H1 (cell line): Measurements from ENCODE around the gene RNF157. TPM values are rescaled to one million over a fixed set of nuclear protein-coding genes. Genes with fewer than 3 reads are reported as not detected.

Source experiments
- CTCF ChIA-PET: fragments of 300-600 bp; sonication (Branson Sonifier 250); formaldehyde crosslinking; loops from one replicate; lab custom pipeline; 2021; ENCODE audit not compliant: partially characterized antibody; lab: Charles Lee
- POLR2A ChIA-PET: fragments of 300-600 bp; sonication (Branson Sonifier 250); formaldehyde crosslinking; loops from one replicate; lab custom pipeline; 2021; ENCODE audit warnings: inconsistent platforms; ENCODE audit not compliant: partially characterized antibody; lab: Charles Lee
- DNase-seq, 2 experiments: peaks; one replicate each; pipeline versions ENCODE4 v3.0.0 to v3.0.0-alpha.2; 2010 to 2022; ENCODE audit warnings: low spot score in 2 of 2, low read depth in 1 of 2, mixed read lengths in 1 of 2
- FAIRE-seq: peaks from 2 replicates; lab custom pipeline; 2011; peaks lifted over from hg19 to GRCh38; lab: Jason Lieb, UNC
- H2AFZ ChIP-seq: 2 replicates; pipeline ENCODE4 v1.8.1; 2012; ENCODE audit warnings: low read length, inconsistent platforms
- H2AK5ac ChIP-seq: 2 replicates; pipeline ENCODE4 v1.6.1; 2013; ENCODE audit warnings: low read depth, low read length
- H2BK120ac ChIP-seq: replicated peaks from 2 replicates; pipeline ENCODE3; 2013; ENCODE audit warnings: low read depth, low read length, inconsistent platforms
- H2BK12ac ChIP-seq: 2 replicates; pipeline ENCODE4 v1.6.1; 2013; ENCODE audit warnings: low read depth, low read length
- H2BK15ac ChIP-seq: 2 replicates; pipeline ENCODE4 v1.6.1; 2013; ENCODE audit warnings: low read length
- H2BK20ac ChIP-seq: 2 replicates; pipeline ENCODE4 v1.6.1; 2013; ENCODE audit warnings: low read length
- H2BK5ac ChIP-seq: 2 replicates; pipeline ENCODE4 v1.6.1; 2013; ENCODE audit warnings: low read depth, low read length
- H3K14ac ChIP-seq: 2 replicates; pipeline ENCODE4 v1.6.1; 2013; ENCODE audit warnings: inconsistent platforms; ENCODE audit not compliant: insufficient read length
- H3K18ac ChIP-seq: 2 replicates; pipeline ENCODE4 v1.6.1; 2013; ENCODE audit warnings: low read length; ENCODE audit errors: extremely low read depth
- H3K23ac ChIP-seq: 2 replicates; pipeline ENCODE4 v1.6.1; 2013; ENCODE audit warnings: inconsistent platforms; ENCODE audit not compliant: insufficient read length
- H3K23me2 ChIP-seq: 2 replicates; pipeline ENCODE4 v1.6.1; 2013; ENCODE audit warnings: low read depth, low read length
- H3K27ac ChIP-seq: 2 replicates; pipeline ENCODE4 v1.6.1; 2011; ENCODE audit warnings: low read depth, low read length, inconsistent platforms
- H3K27me3 ChIP-seq, 4 experiments: replicated peaks in 1 of 4; 1 replicate in 1 of 4; 2 replicates in 3 of 4; pipeline versions ENCODE4 v1.6.1 to v1.8.1; 2011 to 2013; ENCODE audit warnings: low read length in 3 of 4, mild to moderate bottlenecking in 3 of 4, inconsistent platforms in 2 of 4, mixed read lengths in 2 of 4, moderate library complexity in 1 of 4; ENCODE audit not compliant: control insufficient read depth in 3 of 4, insufficient read depth in 3 of 4; ENCODE audit errors: extremely low read depth in 1 of 4
- H3K36me3 ChIP-seq, 4 experiments: 2 replicates each; pipeline versions ENCODE4 v1.6.1 to v1.8.1; 2011 to 2013; ENCODE audit warnings: mild to moderate bottlenecking in 4 of 4, low read length in 3 of 4, moderate library complexity in 2 of 4, control low read depth in 1 of 4, inconsistent platforms in 1 of 4; ENCODE audit not compliant: insufficient read depth in 4 of 4, control insufficient read depth in 2 of 4
- H3K4ac ChIP-seq: replicated peaks from 2 replicates; pipeline ENCODE3; 2013; ENCODE audit warnings: low read length, low read depth, mixed read lengths, inconsistent platforms; ENCODE audit not compliant: insufficient read length
- H3K4me1 ChIP-seq, 4 experiments: replicated peaks in 1 of 4; 1 replicate in 1 of 4; 2 replicates in 3 of 4; pipeline versions ENCODE4 v1.6.1 to v1.8.1; 2011 to 2013; ENCODE audit warnings: low read length in 3 of 4, inconsistent platforms in 2 of 4, mixed read lengths in 1 of 4; ENCODE audit not compliant: insufficient read depth in 4 of 4, control insufficient read depth in 3 of 4
- H3K4me2 ChIP-seq, 2 experiments: 2 replicates each; pipeline versions ENCODE4 v1.6.1 to v1.8.1; 2011 to 2013; ENCODE audit warnings: low read depth in 2 of 2, low read length in 2 of 2, control low read depth in 1 of 2, inconsistent platforms in 1 of 2, mild to moderate bottlenecking in 1 of 2; ENCODE audit not compliant: insufficient read depth in 1 of 2
- H3K4me3 ChIP-seq, 4 experiments: fragments of 200-600, 300-600 bp in 1 of 4; sonication (generic), shearing (Covaris generic), sonication (Bioruptor Twin) in 1 of 4; 2 replicates each; pipeline versions ENCODE4 v1.5.1 to v1.8.1; 2011 to 2016; ENCODE audit warnings: low read length in 4 of 4, low read depth in 3 of 4, control low read depth in 2 of 4, inconsistent platforms in 2 of 4, mild to moderate bottlenecking in 2 of 4, mixed read lengths in 1 of 4, moderate library complexity in 1 of 4; ENCODE audit not compliant: insufficient read depth in 2 of 4; ENCODE audit errors: extremely low read depth in 1 of 4
- H3K56ac ChIP-seq: replicated peaks from 2 replicates; pipeline ENCODE3; 2013; ENCODE audit warnings: low read depth, mild to moderate bottlenecking, mixed read lengths, low read length, inconsistent platforms; ENCODE audit not compliant: insufficient read length
- H3K79me1 ChIP-seq: 2 replicates; pipeline ENCODE4 v1.6.1; 2013; ENCODE audit warnings: low read depth, low read length, control low read depth
- H3K79me2 ChIP-seq, 2 experiments: 2 replicates each; pipeline versions ENCODE4 v1.6.1 to v1.8.1; 2012 to 2013; ENCODE audit warnings: low read length in 2 of 2, mild to moderate bottlenecking in 2 of 2, inconsistent platforms in 1 of 2; ENCODE audit not compliant: insufficient read depth in 2 of 2, control insufficient read depth in 1 of 2
- H3K9ac ChIP-seq, 4 experiments: replicated peaks in 1 of 4; 1 replicate in 1 of 4; 2 replicates in 3 of 4; pipeline versions ENCODE4 v1.6.1 to v1.8.1; 2011 to 2013; ENCODE audit warnings: low read depth in 3 of 4, low read length in 3 of 4, control low read depth in 2 of 4, mild to moderate bottlenecking in 2 of 4, moderate library complexity in 2 of 4, inconsistent platforms in 1 of 4; ENCODE audit errors: extremely low read depth in 1 of 4
- H3K9me3 ChIP-seq, 2 experiments: 2 replicates each; pipeline versions ENCODE4 v1.6.1 to v1.8.1; 2012 to 2013; ENCODE audit warnings: mild to moderate bottlenecking in 2 of 2, moderate library complexity in 2 of 2, control low read depth in 1 of 2, inconsistent platforms in 1 of 2, low read depth in 1 of 2, low read length in 1 of 2, mixed read lengths in 1 of 2; ENCODE audit not compliant: insufficient read depth in 2 of 2
- H4K20me1 ChIP-seq, 2 experiments: replicated peaks in 1 of 2; 2 replicates each; pipeline versions ENCODE3 to v1.8.1; 2011 to 2013; ENCODE audit warnings: inconsistent platforms in 2 of 2, low read length in 2 of 2, mild to moderate bottlenecking in 1 of 2; ENCODE audit not compliant: insufficient read depth in 2 of 2, control insufficient read depth in 1 of 2
- H4K5ac ChIP-seq: 2 replicates; pipeline ENCODE4 v1.6.1; 2013; ENCODE audit warnings: low read length, low read depth, mixed read lengths, inconsistent platforms; ENCODE audit not compliant: insufficient read length
- H4K8ac ChIP-seq: 2 replicates; pipeline ENCODE4 v1.8.0; 2013; ENCODE audit warnings: mild to moderate bottlenecking, moderate library complexity, low read length, inconsistent platforms; ENCODE audit not compliant: insufficient read depth; ENCODE audit errors: extremely low read depth
- H4K91ac ChIP-seq: replicated peaks from 2 replicates; pipeline ENCODE3; 2013; ENCODE audit warnings: low read length, mixed read lengths, inconsistent platforms; ENCODE audit not compliant: insufficient read length
- CEBPB ChIP-seq: IDR thresholded peaks from 2 replicates; pipeline ENCODE4 v1.6.1; 2012; ENCODE audit warnings: low read depth, low read length
- KDM4A ChIP-seq: IDR thresholded peaks from one replicate; pipeline ENCODE4 v1.7.1; 2012; ENCODE audit warnings: low read depth, mild to moderate bottlenecking, moderate library complexity, low read length, inconsistent platforms; ENCODE audit not compliant: severe bottlenecking
- KDM5A ChIP-seq: fragments of 200-600 bp; IDR thresholded peaks from 2 replicates; pipeline ENCODE4 v1.7.1; 2012; ENCODE audit warnings: mild to moderate bottlenecking, low read length, inconsistent platforms, mixed read lengths
- MAFK ChIP-seq: IDR thresholded peaks from 2 replicates; pipeline ENCODE4 v1.6.1; 2012; ENCODE audit warnings: low read depth, mild to moderate bottlenecking, improper control_type of control experiment, low read length
- POLR2A ChIP-seq, 2 experiments: IDR thresholded peaks; 1 replicate in 1 of 2; 2 replicates in 1 of 2; pipeline ENCODE4 v1.6.1; 2011; ENCODE audit warnings: low read depth in 2 of 2, low read length in 2 of 2, mild to moderate bottlenecking in 2 of 2; ENCODE audit errors: control extremely low read depth in 1 of 2
- RAD21 ChIP-seq, 2 experiments: IDR thresholded peaks in 1 of 2; conservative IDR thresholded peaks in 1 of 2; 2 replicates each; pipeline ENCODE4 v1.6.1; 2011; ENCODE audit warnings: low read depth in 2 of 2, low read length in 2 of 2, improper control_type of control experiment in 1 of 2, inconsistent platforms in 1 of 2, mild to moderate bottlenecking in 1 of 2, moderate library complexity in 1 of 2
- WGBS, 2 experiments: shearing (Covaris generic) in 1 of 2; methylation state at CpG; one replicate each; pipeline versions ENCODE4 v1.1.6 to v1.1.7; 2013 to 2015; ENCODE audit warnings: low lambda C conversion rate in 2 of 2, mixed read lengths in 2 of 2, inconsistent platforms in 1 of 2, low coverage in 1 of 2, missing lambda C conversion rate in 1 of 2; ENCODE audit not compliant: insufficient replicate concordance in 2 of 2, insufficient coverage in 1 of 2, insufficient read length in 1 of 2; ENCODE audit errors: extremely low coverage in 1 of 2, missing lambda C conversion rate in 1 of 2; 5-methylcytosine and 5-hydroxymethylcytosine counted together
- polyA plus RNA-seq, 7 experiments: library from polyadenylated mRNA; depleted of rRNA in 3 of 7; stranded (reverse) in 5 of 7; unstranded in 2 of 7; fragments of >200 nt in 5 of 7; fragments of 200-250 nt in 2 of 7; gene quantifications; 1 replicate in 5 of 7; 2 replicates in 1 of 7; 4 replicates in 1 of 7; pipeline versions ENCODE4 v1.2.1 to v1.2.3, GENCODE V29; 2011 to 2013; ENCODE audit warnings: missing spikeins in 2 of 7, mixed read lengths in 2 of 7
- total RNA-seq: library from RNA; stranded (reverse); fragmentation: NEBNext Ultra II Directional; extraction: Animal tissue kit (Norgen Biotek cat#: 25700); gene quantifications from 2 replicates; pipeline ENCODE4 v1.2.1, GENCODE V29; 2021
- TF ChIP-seq, protein P1 (sequence below), 3 experiments: IDR thresholded peaks; 1 replicate in 2 of 3; 2 replicates in 1 of 3; pipeline versions ENCODE4 v1.5.1 to v1.6.1; 2011; ENCODE audit warnings: low read length in 3 of 3, mild to moderate bottlenecking in 3 of 3, inconsistent platforms in 2 of 3, low read depth in 1 of 3, moderate library complexity in 1 of 3; ENCODE audit not compliant: insufficient read depth in 1 of 3; ENCODE audit errors: control extremely low read depth in 1 of 3

Gene RNF157
- total and polyA plus RNA-seq, 2 of the 8 experiments (the other 6 are each of a cell fraction or from before 2014, with no cell fraction given) = 13.4 to 16.7 TPM

DNA sequence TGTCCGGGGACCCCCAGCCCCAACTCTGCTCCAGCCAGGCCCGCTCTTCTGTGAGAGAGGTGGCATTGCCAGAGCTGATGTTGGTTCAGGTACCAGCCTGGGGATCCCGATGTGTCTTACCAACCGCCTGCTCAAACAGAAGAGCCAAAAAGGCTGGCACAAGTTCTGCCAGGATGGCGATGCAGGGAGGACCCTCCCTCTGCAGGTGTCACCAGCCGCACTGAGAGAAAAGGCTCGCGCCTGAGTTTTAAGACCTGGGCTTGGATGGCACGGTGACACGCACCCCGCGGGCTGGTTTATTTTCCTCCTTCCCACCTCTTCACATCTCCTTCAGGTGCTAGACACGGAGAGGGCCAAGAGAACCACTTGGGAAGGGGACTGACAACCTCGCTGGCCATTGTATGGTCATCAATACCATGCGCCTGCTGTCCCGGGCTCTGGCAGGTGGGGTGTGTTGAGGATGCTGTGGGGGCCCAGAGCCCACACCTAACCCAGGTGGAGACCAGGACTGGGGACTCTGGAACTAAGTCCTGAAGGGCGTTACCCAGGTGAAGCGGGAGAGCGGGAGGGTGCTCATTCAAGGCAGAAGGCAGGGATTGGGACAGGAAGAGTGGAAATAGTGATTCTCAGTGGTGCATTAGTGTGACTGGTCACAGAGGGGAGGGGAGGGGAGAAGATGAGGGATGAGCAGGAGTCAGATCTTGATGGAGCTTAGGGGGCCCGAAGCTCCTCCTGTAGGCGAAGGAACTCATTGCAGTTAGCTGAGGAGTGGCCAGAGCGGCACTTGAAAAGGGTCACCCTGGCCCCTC lies 115.5 kb downstream of the RNF157 start:
- no peaks in the 10 kb centered on the region for H3K79me2 ChIP-seq
- H2BK12ac ChIP-seq = peak overlapping the region; percentile 68; the same call in 1 of the 2 replicates
- H4K5ac ChIP-seq = no peak overlapping the region
- H3K14ac ChIP-seq = no peak overlapping the region
- FAIRE-seq (peak; percentile 32), DNase-seq (peak in 1 of 2 experiments; percentile 75)
- peak overlapping the region; percentile 72; the same call in 1 of the 2 replicates for H2AK5ac ChIP-seq
- no peak overlapping the region for H3K56ac ChIP-seq
- no peak overlapping the region for H3K23ac ChIP-seq
- 84% methylated on average over 22 of the region's 22 CpGs; no CpG with 5 or more reads in 1 of the 2 experiments for WGBS, 2 experiments
- peak overlapping the region; percentile 36 for H3K18ac ChIP-seq
- ChIA-PET CTCF (interaction anchor here (0.6 to 41.5 kb wide), 31 partner anchors 9 to 272 kb away, joined by 3 to 778 read pairs (median 5); partner anchors contain the start of genes FOXJ1, UBALD2 and ZACN), POLR2A (interaction anchor here (0.5 to 5.4 kb wide), 6 partner anchors 10 to 145 kb away, joined by 3 to 70 read pairs (median 6); no protein-coding TSS in a partner anchor)
- H3K4me1 ChIP-seq = peaks cover 7 to 26% (median 15%) of the 10 kb centered on the region in 4 experiments
- no peak overlapping the region for H4K8ac ChIP-seq
- H4K91ac ChIP-seq = peak overlapping the region; percentile 36
- peaks cover 2% of the 10 kb centered on the region; the same call in 1 of the 2 replicates for H3K23me2 ChIP-seq
- peak overlapping the region; percentile 29; the same call in 1 of the 2 replicates for H2BK15ac ChIP-seq
- H2BK20ac ChIP-seq = 0 out of 2 replicates have a peak overlapping the region, but pooled peaks have one; percentile 72
- no peak overlapping the region for H3K27ac ChIP-seq
- H2BK120ac ChIP-seq = no peak overlapping the region
- no peaks in the 10 kb centered on the region for H3K36me3 ChIP-seq
- peaks cover 0 to 13% (median 7%) of the 10 kb centered on the region in 4 experiments; a peak in 4 of 7 replicates for H3K27me3 ChIP-seq
- H3K9me3 ChIP-seq = no peaks in the 10 kb centered on the region
- H2BK5ac ChIP-seq = no peak overlapping the region
- H3K9ac ChIP-seq = no peak overlapping the region
- H3K4ac ChIP-seq = no peak overlapping the region
- H3K4me2 ChIP-seq = no peak overlapping the region
- H3K79me1 ChIP-seq = no peaks in the 10 kb centered on the region
- H2AFZ ChIP-seq = no peak overlapping the region
- no peak overlapping the region for H3K4me3 ChIP-seq
- H4K20me1 ChIP-seq = no peaks in the 10 kb centered on the region
- TF ChIP-seq POLR2A (IDR thresholded peaks at IDR 0.05; ENCODE audit: control extremely low read depth in 1 of 2, low read depth in 2 of 2, low read length in 2 of 2) (no peak), MAFK (no peak), RAD21 (IDR thresholded peaks at IDR 0.05 in 1 of 2, conservative IDR thresholded peaks at IDR 0.05 in 1 of 2; ENCODE audit: low read depth in 2 of 2, low read length in 2 of 2) (peak; percentile 38 to 51), CEBPB (no peak), KDM4A (no peak), KDM5A (no peak)
- TF ChIP-seq, protein P1, sequence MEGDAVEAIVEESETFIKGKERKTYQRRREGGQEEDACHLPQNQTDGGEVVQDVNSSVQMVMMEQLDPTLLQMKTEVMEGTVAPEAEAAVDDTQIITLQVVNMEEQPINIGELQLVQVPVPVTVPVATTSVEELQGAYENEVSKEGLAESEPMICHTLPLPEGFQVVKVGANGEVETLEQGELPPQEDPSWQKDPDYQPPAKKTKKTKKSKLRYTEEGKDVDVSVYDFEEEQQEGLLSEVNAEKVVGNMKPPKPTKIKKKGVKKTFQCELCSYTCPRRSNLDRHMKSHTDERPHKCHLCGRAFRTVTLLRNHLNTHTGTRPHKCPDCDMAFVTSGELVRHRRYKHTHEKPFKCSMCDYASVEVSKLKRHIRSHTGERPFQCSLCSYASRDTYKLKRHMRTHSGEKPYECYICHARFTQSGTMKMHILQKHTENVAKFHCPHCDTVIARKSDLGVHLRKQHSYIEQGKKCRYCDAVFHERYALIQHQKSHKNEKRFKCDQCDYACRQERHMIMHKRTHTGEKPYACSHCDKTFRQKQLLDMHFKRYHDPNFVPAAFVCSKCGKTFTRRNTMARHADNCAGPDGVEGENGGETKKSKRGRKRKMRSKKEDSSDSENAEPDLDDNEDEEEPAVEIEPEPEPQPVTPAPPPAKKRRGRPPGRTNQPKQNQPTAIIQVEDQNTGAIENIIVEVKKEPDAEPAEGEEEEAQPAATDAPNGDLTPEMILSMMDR (IDR thresholded peaks at IDR 0.05; ENCODE audit: control extremely low read depth in 1 of 3, insufficient read depth in 1 of 3, low read depth in 1 of 3, low read length in 3 of 3) = peak; percentile 59 to 84 (median 78)
